A673 (cell line): ENCODE data around the gene FBXO22. TPM values are rescaled to one million over a fixed set of nuclear protein-coding genes. Genes with fewer than 3 reads are reported as not detected.

Experiments used
- BruUV-seq: library from RNA; stranded (reverse); fragments of 400-500 nt; replicated peaks from 2 replicates; lab custom pipeline; 2021; lab: Mats Ljungman, UMichigan
- CTCF ChIA-PET: fragments of 300-600 bp; sonication (Branson Sonifier 250); formaldehyde crosslinking; loops from one replicate; lab custom pipeline; 2022; ENCODE audit warnings: antibody characterized with exemption; lab: Charles Lee
- POLR2A ChIA-PET: fragments of 300-600 bp; sonication (Branson Sonifier 250); formaldehyde crosslinking; loops from one replicate; lab custom pipeline; 2022; ENCODE audit warnings: antibody characterized with exemption; ENCODE audit not compliant: low non-redundant PET; lab: Charles Lee
- DNase-seq: peaks from one replicate; pipeline ENCODE4 v3.0.0-alpha.2; 2015; ENCODE audit warnings: low spot score
- H3K27ac ChIP-seq: fragments of 200-600 bp; sonication (generic); 2 replicates; pipeline ENCODE4 v1.5.1; 2016; ENCODE audit warnings: mixed run types, low read depth, mild to moderate bottlenecking, mixed read lengths, antibody characterized with exemption, low read length; ENCODE audit not compliant: poor library complexity, severe bottlenecking
- H3K27me3 ChIP-seq: fragments of 200-600 bp; sonication (generic); replicated peaks from 2 replicates; pipeline ENCODE4 v1.6.1; 2017; ENCODE audit warnings: mixed run types, low read depth, mild to moderate bottlenecking, mixed read lengths, antibody characterized with exemption, low read length; ENCODE audit not compliant: insufficient read depth, poor library complexity
- H3K36me3 ChIP-seq: fragments of 200-600 bp; sonication (generic); 2 replicates; pipeline ENCODE4 v1.6.1; 2016; ENCODE audit warnings: mixed run types, mild to moderate bottlenecking, mixed read lengths, antibody characterized with exemption, low read length; ENCODE audit not compliant: insufficient read depth, poor library complexity, severe bottlenecking
- H3K4me1 ChIP-seq: fragments of 200-600 bp; sonication (generic); 2 replicates; pipeline ENCODE4 v1.6.1; 2017; ENCODE audit warnings: mixed run types, mild to moderate bottlenecking, mixed read lengths, antibody characterized with exemption, low read length; ENCODE audit not compliant: insufficient read depth, poor library complexity, severe bottlenecking
- H3K4me3 ChIP-seq: fragments of 200-600 bp; sonication (generic); 2 replicates; pipeline ENCODE4 v1.5.1; 2016; ENCODE audit warnings: low read depth, mixed run types, mild to moderate bottlenecking, mixed read lengths, low read length; ENCODE audit not compliant: poor library complexity, severe bottlenecking
- H3K9me3 ChIP-seq: fragments of 200-600 bp; sonication (generic); 2 replicates; pipeline ENCODE4 v1.6.1; 2016; ENCODE audit warnings: mixed run types, low read depth, mild to moderate bottlenecking, mixed read lengths, antibody characterized with exemption, low read length; ENCODE audit not compliant: poor library complexity, severe bottlenecking
- CTCF ChIP-seq: fragments of 300-800, 200-600 bp; sonication (generic); conservative IDR thresholded peaks from 2 replicates; pipeline ENCODE4 v1.5.1; 2017; ENCODE audit warnings: low read depth, mild to moderate bottlenecking, antibody characterized with exemption, low read length, moderate library complexity, mixed read lengths
- EZH2 ChIP-seq: fragments of 200-600 bp; sonication (generic); IDR thresholded peaks from 2 replicates; pipeline ENCODE4 v1.6.1; 2017; ENCODE audit warnings: borderline replicate concordance, low read depth, mild to moderate bottlenecking, mixed read lengths, antibody characterized with exemption, low read length; ENCODE audit not compliant: poor library complexity, severe bottlenecking
- intact Hi-C: fragments of 100-400 bp; cut with micrococcal nuclease; formaldehyde crosslinking; loops from one replicate; pipeline ENCODE4 v1.10.0; 2022; ENCODE audit not compliant: unreplicated experiment
- total RNA-seq: library from RNA; stranded (reverse); gene quantifications from 2 replicates; pipeline ENCODE4 v1.2.3, GENCODE V29; 2021

FBXO22 gene
- total RNA-seq, 1 experiment from 2014 or later: 59.0 TPM

DNA sequence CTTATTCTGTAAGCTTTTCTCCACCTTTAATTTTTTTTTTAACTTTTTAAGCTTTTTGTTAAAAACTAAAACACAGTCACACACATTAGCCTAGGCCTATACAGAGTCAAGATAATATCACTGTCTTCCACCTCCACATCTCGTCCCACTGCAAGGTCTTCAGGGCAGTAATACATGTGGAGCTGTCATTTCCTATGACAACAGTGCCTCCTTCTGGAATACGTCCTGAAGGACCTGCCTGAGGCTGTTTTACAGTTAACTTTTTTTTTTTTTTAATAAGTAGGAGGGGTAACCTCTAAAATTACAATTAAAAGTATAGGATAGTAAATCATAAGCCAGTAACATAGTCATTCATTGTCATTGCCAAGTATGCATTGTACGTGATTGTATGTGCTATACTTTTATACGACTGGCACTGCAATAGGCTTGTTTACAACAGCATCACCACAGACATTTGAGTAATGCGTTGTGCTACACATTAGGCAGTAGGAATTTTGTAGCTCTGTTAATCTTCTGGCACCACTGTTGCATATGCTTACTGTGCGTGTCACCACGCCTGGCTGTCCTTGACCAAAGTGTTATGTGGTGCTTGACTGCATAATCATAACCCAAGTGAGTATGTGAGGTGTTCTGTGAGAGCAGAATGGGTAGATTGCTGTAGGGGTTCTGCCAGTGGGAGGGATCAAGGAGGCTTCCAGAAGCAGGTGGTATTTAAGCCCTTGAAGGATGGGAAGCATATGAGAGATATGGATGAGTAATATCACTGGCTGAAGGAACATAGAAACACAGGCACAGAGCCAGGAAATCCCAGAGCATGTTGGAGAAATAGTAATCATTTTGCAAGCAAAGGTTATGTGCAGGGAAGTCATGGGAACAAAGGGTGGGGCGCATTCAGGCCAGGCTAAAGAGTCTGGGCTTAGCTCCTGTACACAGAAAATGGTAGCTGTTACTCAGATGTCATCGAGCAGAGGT, 18.3 kb downstream of the FBXO22 start:
- Histone ChIP-seq H3K9me3 (no peaks in the 10 kb centered on the region), H3K4me1 (no peaks in the 10 kb centered on the region), H3K27me3 (no peaks in the 10 kb centered on the region), H3K4me3 (no peak overlapping the region), H3K27ac (no peak overlapping the region), H3K36me3 (peaks cover 9% of the 10 kb centered on the region)
- POLR2A ChIA-PET: no interaction called here
- intact Hi-C loops: loop anchor here (10.0 kb wide), 2 partner anchors 117 to 187 kb away; no protein-coding TSS in a partner anchor
- TF ChIP-seq EZH2 (no peak), CTCF (peak; percentile 63)
- CTCF ChIA-PET: interaction anchor here (0.6 to 1.2 kb wide), 6 partner anchors 136 to 1139 kb away, joined by 3 to 6 read pairs (median 4); partner anchors contain the start of gene SNX33
- no TSS peak for BruUV-seq
- DNase-seq: peak; percentile 68

DNA sequence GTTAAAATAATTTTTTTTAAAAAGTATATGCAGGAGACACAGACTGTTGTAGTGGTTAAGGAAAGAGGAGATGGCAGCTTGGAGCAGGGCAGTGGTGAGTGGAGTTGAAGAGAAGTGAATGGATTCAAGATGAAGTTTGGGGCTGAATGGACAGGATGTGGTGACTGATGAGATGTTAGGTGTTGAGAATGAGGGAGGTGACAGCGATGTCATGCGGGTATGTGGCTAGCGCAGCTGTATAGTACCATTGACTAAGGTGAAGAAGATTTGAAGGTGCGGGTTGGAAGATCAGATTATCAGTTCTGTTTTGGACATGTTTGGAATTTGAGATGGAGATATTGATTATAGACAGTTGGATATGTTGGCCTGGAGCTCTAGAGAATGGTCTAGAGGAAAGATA, 20.1 kb downstream of the FBXO22 start:
- POLR2A ChIA-PET: no interaction called here
- H3K4me1 ChIP-seq: no peaks in the 10 kb centered on the region
- H3K36me3 ChIP-seq: no peaks in the 10 kb centered on the region
- no TSS peak for BruUV-seq
- intact Hi-C loops: loop anchor here (10.0 kb wide), 2 partner anchors 119 to 189 kb away; no protein-coding TSS in a partner anchor
- no peaks in the 10 kb centered on the region for H3K9me3 ChIP-seq
- DNase-seq: no peak
- no peaks in the 10 kb centered on the region for H3K27me3 ChIP-seq
- H3K4me3 ChIP-seq: no peak overlapping the region
- TF ChIP-seq CTCF (no peak), EZH2 (no peak)
- CTCF ChIA-PET: no interaction called here
- no peak overlapping the region for H3K27ac ChIP-seq

GRCh38 chr15:75924576-75924975, 20.9 kb downstream of the FBXO22 start:
- H3K4me3 ChIP-seq: no peak overlapping the region
- CTCF ChIA-PET: no interaction called here
- no peaks in the 10 kb centered on the region for H3K9me3 ChIP-seq
- H3K27me3 ChIP-seq: no peaks in the 10 kb centered on the region
- H3K36me3 ChIP-seq: no peaks in the 10 kb centered on the region
- no TSS peak for BruUV-seq
- POLR2A ChIA-PET: no interaction called here
- no peak for DNase-seq
- intact Hi-C loops: loop anchor here (10.0 kb wide), 2 partner anchors 120 to 190 kb away; no protein-coding TSS in a partner anchor
- H3K4me1 ChIP-seq: no peaks in the 10 kb centered on the region
- H3K27ac ChIP-seq: no peak overlapping the region
- no peak for TF ChIP-seq EZH2
- TF ChIP-seq CTCF: no peak
